Neutrophil (primary cell): Measurements from ENCODE around the gene PLCB4.

Experiments
- H3K27ac ChIP-seq: fragments of 200-600 bp; sonication (generic); 2 replicates; pipeline ENCODE4 v1.5.1; 2016; ENCODE audit warnings: mild to moderate bottlenecking, moderate library complexity
- H3K27me3 ChIP-seq: fragments of 200-600 bp; sonication (generic); 2 replicates; pipeline ENCODE4 v1.6.0; 2016; ENCODE audit warnings: mild to moderate bottlenecking
- H3K36me3 ChIP-seq: fragments of 200-600 bp; sonication (generic); 2 replicates; pipeline ENCODE4 v1.5.1; 2017
- H3K4me1 ChIP-seq, 2 experiments: fragments of 200-600 bp in 1 of 2; sonication (generic) in 1 of 2; 1 replicate in 1 of 2; 2 replicates in 1 of 2; pipeline versions ENCODE4 v1.5.1 to v1.6.1; 2013 to 2016; ENCODE audit warnings: low read depth in 1 of 2, low read length in 1 of 2, mild to moderate bottlenecking in 1 of 2, moderate library complexity in 1 of 2; ENCODE audit not compliant: control insufficient read depth in 1 of 2, insufficient read depth in 1 of 2
- H3K4me3 ChIP-seq, 2 experiments: fragments of 200-600 bp in 1 of 2; sonication (generic) in 1 of 2; 1 replicate in 1 of 2; 2 replicates in 1 of 2; pipeline ENCODE4 v1.5.1; 2013 to 2016; ENCODE audit warnings: low read depth in 1 of 2, low read length in 1 of 2, mild to moderate bottlenecking in 1 of 2, moderate library complexity in 1 of 2
- H3K9me3 ChIP-seq: fragments of 200-600 bp; sonication (generic); 2 replicates; pipeline ENCODE4 v1.5.1; 2016
- TF ChIP-seq, protein P1 (sequence below): fragments of 200-600 bp; sonication (generic); IDR thresholded peaks from 2 replicates; pipeline ENCODE4 v1.5.1; 2016; ENCODE audit warnings: antibody characterized with exemption

PLCB4 gene

DNA sequence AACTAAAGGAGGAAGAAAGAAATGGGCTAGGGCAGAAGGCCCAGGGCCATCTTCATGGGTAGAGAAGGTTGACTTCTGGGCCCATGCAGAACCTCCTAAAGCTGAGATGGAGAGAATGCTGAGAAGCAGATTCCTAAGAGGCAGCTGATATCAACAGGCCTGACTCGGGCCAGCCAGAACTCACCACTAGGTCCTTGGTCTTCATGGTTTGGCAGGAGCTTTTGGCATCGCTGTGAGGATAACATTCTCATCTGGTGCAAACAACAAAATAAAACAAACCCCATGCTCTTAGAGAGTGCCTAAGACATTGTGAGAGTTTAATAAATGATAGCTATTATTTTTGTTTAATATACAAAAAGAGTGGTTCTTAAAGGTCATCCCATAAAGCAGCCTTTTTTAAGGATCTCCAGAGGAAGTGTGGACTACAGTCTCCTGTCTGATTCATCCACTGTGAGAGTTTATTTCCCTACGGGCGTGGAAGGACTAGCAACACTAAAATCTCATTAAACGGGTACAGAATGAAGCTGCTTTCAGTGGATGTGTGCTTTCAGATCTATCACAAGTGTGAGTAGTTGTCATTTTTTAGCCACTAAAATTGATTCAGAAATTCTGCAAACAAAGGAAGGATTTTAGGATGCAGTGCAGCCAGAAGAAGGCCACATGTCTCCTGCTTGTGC is 160.0 kb downstream of the PLCB4 start:
- H3K4me3 ChIP-seq = no peak overlapping the region
- no peaks in the 10 kb centered on the region for H3K36me3 ChIP-seq
- H3K9me3 ChIP-seq = no peaks in the 10 kb centered on the region
- no peaks in the 10 kb centered on the region for H3K27me3 ChIP-seq
- TF ChIP-seq, protein P1, sequence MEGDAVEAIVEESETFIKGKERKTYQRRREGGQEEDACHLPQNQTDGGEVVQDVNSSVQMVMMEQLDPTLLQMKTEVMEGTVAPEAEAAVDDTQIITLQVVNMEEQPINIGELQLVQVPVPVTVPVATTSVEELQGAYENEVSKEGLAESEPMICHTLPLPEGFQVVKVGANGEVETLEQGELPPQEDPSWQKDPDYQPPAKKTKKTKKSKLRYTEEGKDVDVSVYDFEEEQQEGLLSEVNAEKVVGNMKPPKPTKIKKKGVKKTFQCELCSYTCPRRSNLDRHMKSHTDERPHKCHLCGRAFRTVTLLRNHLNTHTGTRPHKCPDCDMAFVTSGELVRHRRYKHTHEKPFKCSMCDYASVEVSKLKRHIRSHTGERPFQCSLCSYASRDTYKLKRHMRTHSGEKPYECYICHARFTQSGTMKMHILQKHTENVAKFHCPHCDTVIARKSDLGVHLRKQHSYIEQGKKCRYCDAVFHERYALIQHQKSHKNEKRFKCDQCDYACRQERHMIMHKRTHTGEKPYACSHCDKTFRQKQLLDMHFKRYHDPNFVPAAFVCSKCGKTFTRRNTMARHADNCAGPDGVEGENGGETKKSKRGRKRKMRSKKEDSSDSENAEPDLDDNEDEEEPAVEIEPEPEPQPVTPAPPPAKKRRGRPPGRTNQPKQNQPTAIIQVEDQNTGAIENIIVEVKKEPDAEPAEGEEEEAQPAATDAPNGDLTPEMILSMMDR = no peak
- H3K27ac ChIP-seq = no peak overlapping the region
- no peaks in the 10 kb centered on the region for H3K4me1 ChIP-seq

DNA sequence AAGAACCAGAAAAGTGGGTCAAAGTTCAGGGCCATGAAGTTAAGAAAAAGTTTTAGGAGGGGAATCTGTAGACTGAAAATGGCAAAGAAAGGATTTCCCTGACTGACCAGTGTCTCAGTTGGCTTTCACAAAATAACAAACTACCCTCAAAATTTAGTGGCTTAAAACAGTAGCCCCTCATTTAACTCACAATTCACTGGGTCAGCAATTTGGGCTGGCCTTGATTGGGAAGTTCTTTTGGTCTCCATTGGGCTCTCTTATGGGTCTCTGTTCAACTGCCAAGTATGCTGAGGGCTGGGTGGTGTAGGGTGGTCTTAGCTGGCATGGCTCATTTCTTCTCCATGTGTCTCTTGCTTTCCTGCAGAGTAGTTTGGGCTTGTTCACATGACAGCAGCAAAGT is 161.5 kb downstream of the PLCB4 start:
- Histone ChIP-seq H3K4me3 (no peak overlapping the region), H3K9me3 (no peaks in the 10 kb centered on the region), H3K4me1 (no peaks in the 10 kb centered on the region), H3K27ac (no peak overlapping the region), H3K36me3 (no peaks in the 10 kb centered on the region), H3K27me3 (no peaks in the 10 kb centered on the region)
- TF ChIP-seq, protein P1 = no peak

DNA sequence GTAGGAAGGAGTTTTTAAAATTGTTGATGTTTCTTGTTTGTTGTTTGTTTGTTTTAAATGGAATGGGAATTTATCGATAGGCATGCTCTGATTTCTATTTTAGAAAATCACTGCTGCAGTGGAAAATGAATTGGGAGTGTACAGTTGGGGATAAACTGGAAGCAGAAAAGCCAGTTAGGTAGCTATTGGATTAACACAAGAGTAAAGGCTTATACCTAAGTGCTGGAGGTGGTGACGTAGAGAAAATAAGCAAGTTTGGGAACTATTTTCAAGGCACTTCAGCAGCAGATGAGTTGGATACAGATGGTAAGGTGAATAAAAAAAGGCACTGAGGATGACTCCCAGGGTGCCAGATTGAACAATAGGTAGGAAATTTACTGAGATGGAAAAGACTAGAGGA is 164.9 kb downstream of the PLCB4 start:
- Histone ChIP-seq H3K9me3 (no peaks in the 10 kb centered on the region), H3K4me1 (no peaks in the 10 kb centered on the region), H3K27me3 (no peaks in the 10 kb centered on the region), H3K36me3 (no peaks in the 10 kb centered on the region), H3K4me3 (no peak overlapping the region), H3K27ac (no peak overlapping the region)
- TF ChIP-seq, protein P1 = no peak

GRCh38 chr20:9235518-9235917 is 166.6 kb downstream of the PLCB4 start:
- no peaks in the 10 kb centered on the region for H3K4me1 ChIP-seq
- no peaks in the 10 kb centered on the region for H3K36me3 ChIP-seq
- H3K27ac ChIP-seq = no peak overlapping the region
- no peaks in the 10 kb centered on the region for H3K27me3 ChIP-seq
- TF ChIP-seq, protein P1 = no peak
- no peaks in the 10 kb centered on the region for H3K9me3 ChIP-seq
- no peak overlapping the region for H3K4me3 ChIP-seq

- H3K27me3 ChIP-seq = no peaks in the 10 kb centered on the region
- H3K36me3 ChIP-seq = no peaks in the 10 kb centered on the region
- TF ChIP-seq, protein P1 = no peak
- no peaks in the 10 kb centered on the region for H3K4me1 ChIP-seq
- H3K27ac ChIP-seq = no peak overlapping the region
- H3K9me3 ChIP-seq = no peaks in the 10 kb centered on the region
- H3K4me3 ChIP-seq = no peak overlapping the region
These were observed 167.6 kb downstream of the PLCB4 start for GRCh38 chr20:9236458-9236857.
